ENCODE measurements around the gene TMEM61.

- TF ChIP-seq FOXP2 (optimal IDR thresholded peaks at IDR 0.05; ENCODE audit: control extremely low read depth, extremely low read length, insufficient read depth) (no peak), EZH2 (IDR thresholded peaks at IDR 0.05) (no peak), POLR2AphosphoS5 (IDR thresholded peaks at IDR 0.05; ENCODE audit: borderline replicate concordance, low read depth, low read length) (no peak)
Observed at GRCh38 chr1:54986025-54986424, 5.6 kb downstream of the TMEM61 start.
